ENCODE results near the gene FOLR2. TPM values are rescaled to one million over a fixed set of nuclear protein-coding genes. Genes with fewer than 3 reads are reported as not detected.

FOLR2 gene
- total RNA-seq, 1 experiment from 2014 or later, result not detected

GRCh38 chr11:72226701-72227100 lies 10.1 kb downstream of the FOLR2 start:
- no TSS peak for BruUV-seq (replicated peaks)
- ATAC-seq (no peak), DNase-seq (ENCODE audit: low read depth, low spot score) (no peak)
- H3K4me3 ChIP-seq (ENCODE audit: low read depth in 2 of 2, low read length in 2 of 2), result no peak overlapping the region
- intact Hi-C loops (cut with micrococcal nuclease; ENCODE audit: unreplicated experiment) (no loop called here), in situ Hi-C loops (cut with HindIII; ENCODE audit: low pct_unique_long_range_greater_than_20kb, low sequenced_read_pairs) (no loop called here)
- H3K4me1 ChIP-seq (ENCODE audit: control insufficient read depth, insufficient read depth, low read length), result peaks cover 22% of the 10 kb centered on the region
- no peaks in the 10 kb centered on the region for H3K9me3 ChIP-seq (ENCODE audit: control insufficient read depth, insufficient read depth, low read depth, low read length)
- H3K36me3 ChIP-seq (ENCODE audit: control insufficient read depth, insufficient read depth, low read length), result peaks cover 10% of the 10 kb centered on the region
- CTCF ChIA-PET, result no interaction called here
- no peak overlapping the region for H3K27ac ChIP-seq (ENCODE audit: low read length)
- TF ChIP-seq CTCF (IDR thresholded peaks at IDR 0.05), result no peak
- POLR2A ChIA-PET, result no interaction called here
- no peaks in the 10 kb centered on the region for H3K27me3 ChIP-seq (ENCODE audit: control insufficient read depth, insufficient read depth, low read length)

- H3K4me1 ChIP-seq (ENCODE audit: control insufficient read depth, insufficient read depth, low read length), result peaks cover 14% of the 10 kb centered on the region
- no TSS peak for BruUV-seq (replicated peaks)
- no peaks in the 10 kb centered on the region for H3K27me3 ChIP-seq (ENCODE audit: control insufficient read depth, insufficient read depth, low read length)
- H3K9me3 ChIP-seq (ENCODE audit: control insufficient read depth, insufficient read depth, low read depth, low read length), result no peaks in the 10 kb centered on the region
- POLR2A ChIA-PET, result no interaction called here
- H3K4me3 ChIP-seq (ENCODE audit: low read depth in 2 of 2, low read length in 2 of 2), result no peak overlapping the region
- in situ Hi-C loops (cut with HindIII; ENCODE audit: low pct_unique_long_range_greater_than_20kb, low sequenced_read_pairs) (no loop called here), intact Hi-C loops (cut with micrococcal nuclease; ENCODE audit: unreplicated experiment) (no loop called here)
- DNase-seq (ENCODE audit: low read depth, low spot score) (no peak), ATAC-seq (no peak)
- CTCF ChIA-PET, result interaction anchor here (0.6 to 1.1 kb wide), 2 partner anchors 11 to 209 kb away, joined by 3 to 4 read pairs; no protein-coding TSS in a partner anchor
- no peak overlapping the region for H3K27ac ChIP-seq (ENCODE audit: low read length)
- TF ChIP-seq POLR2AphosphoS5 (IDR thresholded peaks at IDR 0.05; ENCODE audit: low read depth, low read length) (no peak), SIN3A (IDR thresholded peaks at IDR 0.05; ENCODE audit: borderline replicate concordance, insufficient read depth, low read depth, low read length) (no peak), TCF7L2 (IDR thresholded peaks at IDR 0.05; ENCODE audit: low read depth, low read length) (no peak), CTCF (IDR thresholded peaks at IDR 0.05) (no peak)
- TF ChIP-seq, protein P1, sequence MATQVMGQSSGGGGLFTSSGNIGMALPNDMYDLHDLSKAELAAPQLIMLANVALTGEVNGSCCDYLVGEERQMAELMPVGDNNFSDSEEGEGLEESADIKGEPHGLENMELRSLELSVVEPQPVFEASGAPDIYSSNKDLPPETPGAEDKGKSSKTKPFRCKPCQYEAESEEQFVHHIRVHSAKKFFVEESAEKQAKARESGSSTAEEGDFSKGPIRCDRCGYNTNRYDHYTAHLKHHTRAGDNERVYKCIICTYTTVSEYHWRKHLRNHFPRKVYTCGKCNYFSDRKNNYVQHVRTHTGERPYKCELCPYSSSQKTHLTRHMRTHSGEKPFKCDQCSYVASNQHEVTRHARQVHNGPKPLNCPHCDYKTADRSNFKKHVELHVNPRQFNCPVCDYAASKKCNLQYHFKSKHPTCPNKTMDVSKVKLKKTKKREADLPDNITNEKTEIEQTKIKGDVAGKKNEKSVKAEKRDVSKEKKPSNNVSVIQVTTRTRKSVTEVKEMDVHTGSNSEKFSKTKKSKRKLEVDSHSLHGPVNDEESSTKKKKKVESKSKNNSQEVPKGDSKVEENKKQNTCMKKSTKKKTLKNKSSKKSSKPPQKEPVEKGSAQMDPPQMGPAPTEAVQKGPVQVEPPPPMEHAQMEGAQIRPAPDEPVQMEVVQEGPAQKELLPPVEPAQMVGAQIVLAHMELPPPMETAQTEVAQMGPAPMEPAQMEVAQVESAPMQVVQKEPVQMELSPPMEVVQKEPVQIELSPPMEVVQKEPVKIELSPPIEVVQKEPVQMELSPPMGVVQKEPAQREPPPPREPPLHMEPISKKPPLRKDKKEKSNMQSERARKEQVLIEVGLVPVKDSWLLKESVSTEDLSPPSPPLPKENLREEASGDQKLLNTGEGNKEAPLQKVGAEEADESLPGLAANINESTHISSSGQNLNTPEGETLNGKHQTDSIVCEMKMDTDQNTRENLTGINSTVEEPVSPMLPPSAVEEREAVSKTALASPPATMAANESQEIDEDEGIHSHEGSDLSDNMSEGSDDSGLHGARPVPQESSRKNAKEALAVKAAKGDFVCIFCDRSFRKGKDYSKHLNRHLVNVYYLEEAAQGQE (IDR thresholded peaks at IDR 0.05; ENCODE audit: insufficient read depth in 1 of 2, low read depth in 2 of 2, low read length in 1 of 2), result no peak
- H3K36me3 ChIP-seq (ENCODE audit: control insufficient read depth, insufficient read depth, low read length), result peaks cover 12% of the 10 kb centered on the region
Measured at GRCh38 chr11:72227316-72228228, 11.0 kb downstream of the FOLR2 start.

All from Panc1 (cell line).